Mucosa of descending colon (tissue), 3 donors: ENCODE measurements around the gene ZIC4. TPM values are rescaled to one million over a fixed set of nuclear protein-coding genes. Genes with fewer than 3 reads are reported as not detected.
A peak's percentile ranks its signal among the peaks of the same experiment; 100 is the strongest.

Experiments
- ATAC-seq: fragments of 200-7000 bp; cut with Tn5 transposase; one replicate; pipeline ENCODE4 v1.9.1; 2020; ENCODE audit warnings: mild to moderate bottlenecking, moderate library complexity
- DNase-seq, 3 donors: peaks; one replicate each; pipeline ENCODE4 v3.0.0-alpha.2; 2020
- H3K36me3 ChIP-seq: fragments of 200-600 bp; one replicate; pipeline ENCODE4 v1.8.0; 2021; ENCODE audit warnings: low read depth, mild to moderate bottlenecking
- H3K4me1 ChIP-seq: fragments of 200-600 bp; one replicate; pipeline ENCODE4 v1.8.0; 2021; ENCODE audit warnings: low read depth, mild to moderate bottlenecking
- H3K4me3 ChIP-seq: fragments of 200-600 bp; one replicate; pipeline ENCODE4 v1.8.0; 2021; ENCODE audit warnings: mild to moderate bottlenecking
- H3K9me3 ChIP-seq: fragments of 200-600 bp; one replicate; pipeline ENCODE4 v1.8.0; 2021; ENCODE audit warnings: mild to moderate bottlenecking
- CTCF ChIP-seq: fragments of 200-600 bp; IDR thresholded peaks from one replicate; pipeline ENCODE4 v1.8.0; 2022; ENCODE audit warnings: antibody characterized with exemption, mild to moderate bottlenecking
- intact Hi-C, 2 donors: fragments of 100-400 bp; cut with DNase I in 1 of 2; cut with micrococcal nuclease in 1 of 2; formaldehyde crosslinking; loops; one replicate each; pipeline versions ENCODE4 v1.11.0 to v1.11.1; 2022; cut with DNase I, micrococcal nuclease
- total RNA-seq, 3 donors: library from RNA; stranded (reverse); fragmentation: NEBNext Ultra II Directional in 2 of 3; extraction: Animal tissue kit (Norgen Biotek cat#: 25700) in 2 of 3; gene quantifications; one replicate each; pipeline versions ENCODE4 v1.2.1 to v1.2.4, GENCODE V29; 2021 to 2023
- donor health status: DM: no; HTN: no; CAD: no; lungs with moderate emphysema.
- donor health status: DM: no; HTN: no; CAD: no.
- donor health status: DM: no; HTN: yes; CAD: no.

ZIC4 gene
- total RNA-seq, 3 donors from 2014 or later = not detected

- Histone ChIP-seq H3K9me3 (no peaks in the 10 kb centered on the region), H3K36me3 (no peaks in the 10 kb centered on the region), H3K4me1 (no peaks in the 10 kb centered on the region), H3K4me3 (no peak overlapping the region)
- intact Hi-C loops = no loop called here
- ATAC-seq (no peak), DNase-seq (no peak)
- no peak for TF ChIP-seq CTCF
Observed at GRCh38 chr3:147368151-147368550, 38.2 kb downstream of the ZIC4 start.

- no peak for TF ChIP-seq CTCF
- Histone ChIP-seq H3K36me3 (no peaks in the 10 kb centered on the region), H3K4me1 (no peaks in the 10 kb centered on the region), H3K4me3 (no peak overlapping the region), H3K9me3 (no peaks in the 10 kb centered on the region)
- no peak for ATAC-seq
- DNase-seq = no peak
- intact Hi-C loops = no loop called here
Observed at GRCh38 chr3:147367676-147368075, 38.7 kb downstream of the ZIC4 start.

- H3K9me3 ChIP-seq = no peaks in the 10 kb centered on the region
- intact Hi-C loops = no loop called here
- TF ChIP-seq CTCF = no peak
- DNase-seq (no peak), ATAC-seq (no peak)
- H3K4me1 ChIP-seq = no peaks in the 10 kb centered on the region
- H3K36me3 ChIP-seq = no peaks in the 10 kb centered on the region
- H3K4me3 ChIP-seq = no peak overlapping the region
Observed at GRCh38 chr3:147365196-147366115, 40.9 kb downstream of the ZIC4 start.

GRCh38 chr3:147364771-147365170, 41.6 kb downstream of the ZIC4 start:
- DNase-seq (no peak), ATAC-seq (no peak)
- no peak overlapping the region for H3K4me3 ChIP-seq
- no peak for TF ChIP-seq CTCF
- intact Hi-C loops = no loop called here
- no peaks in the 10 kb centered on the region for H3K36me3 ChIP-seq
- H3K4me1 ChIP-seq = no peaks in the 10 kb centered on the region
- H3K9me3 ChIP-seq = no peaks in the 10 kb centered on the region

GRCh38 chr3:147361454-147362420, 44.6 kb downstream of the ZIC4 start:
- no peaks in the 10 kb centered on the region for H3K9me3 ChIP-seq
- H3K4me1 ChIP-seq = no peaks in the 10 kb centered on the region
- peak; percentile 26 for TF ChIP-seq CTCF
- intact Hi-C loops = no loop called here
- no peaks in the 10 kb centered on the region for H3K36me3 ChIP-seq
- ATAC-seq (peak; percentile 53), DNase-seq (peak in 2 of 3 donors; percentile 42 to 62)
- H3K4me3 ChIP-seq = no peak overlapping the region
